MM.1S (cell line): Measurements from ENCODE around the gene CDC23.
"Not testable (repeated sequence)": the region's sequence is repeated elsewhere in the genome, so short reads cannot be mapped to it uniquely, and the experiment has no call there.

Source experiments
- DNase-seq: peaks from one replicate; pipeline ENCODE4 v3.0.0-alpha.2; 2015
- H2AFZ ChIP-seq: fragments of 300-600 bp; sonication (generic); 2 replicates; pipeline ENCODE4 v1.6.0; 2016; ENCODE audit warnings: antibody characterized with exemption, low read length
- H3F3A ChIP-seq: fragments of 300-600 bp; sonication (generic); 2 replicates; pipeline ENCODE4 v1.6.1; 2016; ENCODE audit warnings: mild to moderate bottlenecking, antibody characterized with exemption, low read length, moderate library complexity, mixed read lengths; ENCODE audit not compliant: insufficient read depth
- H3K27ac ChIP-seq: fragments of 300-600 bp; sonication (generic); 2 replicates; pipeline ENCODE4 v1.5.1; 2016; ENCODE audit warnings: mild to moderate bottlenecking, low read length
- H3K27me3 ChIP-seq: fragments of 300-600 bp; sonication (generic); replicated peaks from 2 replicates; pipeline ENCODE4 v1.6.0; 2016; ENCODE audit warnings: low read length; ENCODE audit not compliant: insufficient read depth
- H3K36me3 ChIP-seq: fragments of 300-600 bp; sonication (generic); replicated peaks from 2 replicates; pipeline ENCODE4 v1.6.1; 2016; ENCODE audit warnings: mild to moderate bottlenecking, low read length, mixed read lengths; ENCODE audit not compliant: insufficient read depth
- H3K4me1 ChIP-seq: fragments of 300-600 bp; sonication (generic); 2 replicates; pipeline ENCODE4 v1.6.1; 2016; ENCODE audit warnings: low read length, mixed read lengths
- H3K4me2 ChIP-seq: fragments of 300-600 bp; sonication (generic); 2 replicates; pipeline ENCODE4 v1.6.0; 2016; ENCODE audit warnings: low read depth, low read length
- H3K4me3 ChIP-seq: fragments of 300-600 bp; sonication (generic); 2 replicates; pipeline ENCODE4 v1.5.1; 2016; ENCODE audit warnings: low read length, mixed read lengths
- H3K79me2 ChIP-seq: fragments of 300-600 bp; sonication (generic); 2 replicates; pipeline ENCODE4 v1.6.1; 2016; ENCODE audit warnings: mixed run types, low read length, mixed read lengths
- H3K9ac ChIP-seq: fragments of 300-600 bp; sonication (generic); 2 replicates; pipeline ENCODE4 v1.6.1; 2016; ENCODE audit warnings: low read length, mixed read lengths
- H3K9me2 ChIP-seq: fragments of 300-600 bp; sonication (generic); replicated peaks from 2 replicates; pipeline ENCODE4 v1.6.1; 2016; ENCODE audit warnings: mild to moderate bottlenecking, low read length, mixed read lengths; ENCODE audit not compliant: insufficient read depth
- H3K9me3 ChIP-seq: fragments of 300-600 bp; sonication (generic); replicated peaks from 2 replicates; pipeline ENCODE4 v1.6.1; 2016; ENCODE audit warnings: mild to moderate bottlenecking, low read length, mixed read lengths; ENCODE audit not compliant: insufficient read depth
- H4K20me1 ChIP-seq: fragments of 300-600 bp; sonication (generic); 2 replicates; pipeline ENCODE4 v1.6.1; 2016; ENCODE audit warnings: mild to moderate bottlenecking, low read length, moderate library complexity, mixed read lengths; ENCODE audit not compliant: insufficient read depth
- CTCF ChIP-seq: fragments of 300-600 bp; sonication (generic); IDR thresholded peaks from 2 replicates; pipeline ENCODE4 v1.5.1; 2016; ENCODE audit warnings: antibody characterized with exemption, low read length, mixed read lengths
- EZH2 ChIP-seq: fragments of 300-600 bp; sonication (generic); optimal IDR thresholded peaks from 2 replicates; pipeline ENCODE3; 2017; ENCODE audit warnings: low read depth, mild to moderate bottlenecking, antibody characterized with exemption, low read length, mixed read lengths
- EZH2phosphoT487 ChIP-seq: fragments of 300-600 bp; sonication (generic); IDR thresholded peaks from 2 replicates; pipeline ENCODE4 v1.6.1; 2018; ENCODE audit warnings: antibody characterized with exemption, low read length

Gene CDC23

GRCh38 chr5:138210985-138211384 lies 2.1 kb downstream of the CDC23 start:
- Histone ChIP-seq H3K36me3 (peaks cover 3% of the 10 kb centered on the region), H3K79me2 (peaks cover 63% of the 10 kb centered on the region), H3K27me3 (no peaks in the 10 kb centered on the region)

GRCh38 chr5:138193859-138194258 lies 19.3 kb downstream of the CDC23 start:
- H3K9me3 ChIP-seq = not testable (repeated sequence)
- peaks cover 11% of the 10 kb centered on the region for H3K36me3 ChIP-seq

More at GRCh38 chr5:138210985-138211384, 2.1 kb downstream of the CDC23 start:
- H3F3A ChIP-seq = no peaks in the 10 kb centered on the region
- no peak overlapping the region for H3K9ac ChIP-seq
- no peaks in the 10 kb centered on the region for H3K9me3 ChIP-seq
- no peak for DNase-seq
- peaks cover 4% of the 10 kb centered on the region; the same call in 1 of the 2 replicates for H3K4me1 ChIP-seq
- H3K4me2 ChIP-seq = no peak overlapping the region
- H3K9me2 ChIP-seq = no peaks in the 10 kb centered on the region
- no peak overlapping the region for H2AFZ ChIP-seq
- no peaks in the 10 kb centered on the region for H4K20me1 ChIP-seq
- TF ChIP-seq CTCF = no peak
- TF ChIP-seq EZH2 = no peak
- no peak for TF ChIP-seq EZH2phosphoT487
- H3K4me3 ChIP-seq = no peak overlapping the region
- H3K27ac ChIP-seq = no peak overlapping the region

GRCh38 chr5:138192826-138193225 lies 20.3 kb downstream of the CDC23 start:
- Histone ChIP-seq H3F3A (no peaks in the 10 kb centered on the region), H3K79me2 (no peaks in the 10 kb centered on the region)
- no peak for TF ChIP-seq EZH2phosphoT487
- TF ChIP-seq CTCF = no peak
- TF ChIP-seq EZH2 = no peak

More at GRCh38 chr5:138193859-138194258, 19.3 kb downstream of the CDC23 start:
- H3K27me3 ChIP-seq, DNase-seq, H3K9ac ChIP-seq, H4K20me1 ChIP-seq, H3K79me2 ChIP-seq, H3K4me3 ChIP-seq, H3F3A ChIP-seq, H3K4me1 ChIP-seq, H3K4me2 ChIP-seq, H3K27ac ChIP-seq, H3K9me2 ChIP-seq, H2AFZ ChIP-seq: not testable (repeated sequence)

GRCh38 chr5:138188626-138189025 lies 24.5 kb downstream of the CDC23 start:
- TF ChIP-seq EZH2 (no peak), CTCF (no peak), EZH2phosphoT487 (no peak)

More at GRCh38 chr5:138192826-138193225, 20.3 kb downstream of the CDC23 start:
- DNase-seq = no peak
- H3K4me2 ChIP-seq = no peak overlapping the region
- no peaks in the 10 kb centered on the region for H3K9me2 ChIP-seq
- H3K36me3 ChIP-seq = peaks cover 21% of the 10 kb centered on the region
- no peak overlapping the region for H3K27ac ChIP-seq
- H3K9ac ChIP-seq = no peak overlapping the region
- H3K4me3 ChIP-seq = no peak overlapping the region
- H3K9me3 ChIP-seq = no peaks in the 10 kb centered on the region
- no peaks in the 10 kb centered on the region for H3K4me1 ChIP-seq
- no peak overlapping the region for H2AFZ ChIP-seq
- no peaks in the 10 kb centered on the region for H3K27me3 ChIP-seq
- H4K20me1 ChIP-seq = no peaks in the 10 kb centered on the region

More at GRCh38 chr5:138188626-138189025, 24.5 kb downstream of the CDC23 start:
- peaks cover 39% of the 10 kb centered on the region for H3K36me3 ChIP-seq
- peaks cover 17% of the 10 kb centered on the region; the same call in 1 of the 2 replicates for H3F3A ChIP-seq
- no peaks in the 10 kb centered on the region for H4K20me1 ChIP-seq
- no peaks in the 10 kb centered on the region for H3K27me3 ChIP-seq
- no peak overlapping the region for H3K4me2 ChIP-seq
- H3K9ac ChIP-seq = no peak overlapping the region
- H3K27ac ChIP-seq = no peak overlapping the region
- no peaks in the 10 kb centered on the region for H3K9me2 ChIP-seq
- no peak overlapping the region for H3K4me3 ChIP-seq
- DNase-seq = no peak
- peaks cover 5% of the 10 kb centered on the region; the same call in 1 of the 2 replicates for H3K79me2 ChIP-seq
- H3K4me1 ChIP-seq = peaks cover 10% of the 10 kb centered on the region; the same call in 1 of the 2 replicates
- no peak overlapping the region for H2AFZ ChIP-seq
- no peaks in the 10 kb centered on the region for H3K9me3 ChIP-seq
